Measurements from ENCODE around the gene PRPF39.

Gene PRPF39

DNA sequence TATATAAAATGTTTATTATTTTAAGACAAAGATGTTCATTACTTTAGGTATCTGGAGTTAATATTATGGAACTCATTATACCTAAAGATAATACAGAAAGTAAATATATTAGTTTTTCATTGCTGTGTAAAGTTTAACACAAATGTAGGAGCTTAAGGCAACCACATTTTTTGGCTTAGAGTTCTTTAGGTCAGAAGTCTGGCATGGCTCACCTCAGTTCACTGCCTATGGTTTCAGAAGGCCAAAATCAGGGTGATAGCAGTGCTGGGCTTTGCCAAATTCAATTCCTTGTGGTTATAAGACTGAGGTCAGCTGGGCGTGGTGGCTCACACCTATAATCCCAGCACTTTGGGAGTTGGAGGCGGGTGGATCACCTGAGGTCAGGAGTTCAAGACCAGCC, 35.5 kb upstream of the PRPF39 start:
- TF ChIP-seq, protein P1, sequence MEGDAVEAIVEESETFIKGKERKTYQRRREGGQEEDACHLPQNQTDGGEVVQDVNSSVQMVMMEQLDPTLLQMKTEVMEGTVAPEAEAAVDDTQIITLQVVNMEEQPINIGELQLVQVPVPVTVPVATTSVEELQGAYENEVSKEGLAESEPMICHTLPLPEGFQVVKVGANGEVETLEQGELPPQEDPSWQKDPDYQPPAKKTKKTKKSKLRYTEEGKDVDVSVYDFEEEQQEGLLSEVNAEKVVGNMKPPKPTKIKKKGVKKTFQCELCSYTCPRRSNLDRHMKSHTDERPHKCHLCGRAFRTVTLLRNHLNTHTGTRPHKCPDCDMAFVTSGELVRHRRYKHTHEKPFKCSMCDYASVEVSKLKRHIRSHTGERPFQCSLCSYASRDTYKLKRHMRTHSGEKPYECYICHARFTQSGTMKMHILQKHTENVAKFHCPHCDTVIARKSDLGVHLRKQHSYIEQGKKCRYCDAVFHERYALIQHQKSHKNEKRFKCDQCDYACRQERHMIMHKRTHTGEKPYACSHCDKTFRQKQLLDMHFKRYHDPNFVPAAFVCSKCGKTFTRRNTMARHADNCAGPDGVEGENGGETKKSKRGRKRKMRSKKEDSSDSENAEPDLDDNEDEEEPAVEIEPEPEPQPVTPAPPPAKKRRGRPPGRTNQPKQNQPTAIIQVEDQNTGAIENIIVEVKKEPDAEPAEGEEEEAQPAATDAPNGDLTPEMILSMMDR (conservative IDR thresholded peaks at IDR 0.05), result no peak

DNA sequence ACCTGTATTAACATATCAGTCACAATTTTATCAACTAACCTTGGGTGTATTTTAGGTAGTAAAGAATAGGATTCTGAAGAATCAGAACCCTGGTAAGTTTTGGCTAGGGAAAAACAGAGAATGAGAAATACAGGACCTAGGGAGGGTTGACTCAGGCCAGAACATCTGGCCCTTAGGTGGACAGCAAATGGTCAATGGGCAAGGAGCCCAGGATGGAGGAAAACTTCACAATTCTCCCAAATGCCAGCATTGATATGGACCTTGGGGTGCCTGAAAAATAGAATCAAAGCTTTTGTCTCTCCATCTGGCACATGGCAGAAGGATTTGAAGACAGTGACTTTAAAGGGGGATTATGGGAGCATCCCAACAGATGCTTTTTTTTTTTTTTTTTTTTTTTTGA, 32.7 kb upstream of the PRPF39 start:
- TF ChIP-seq, protein P1 (conservative IDR thresholded peaks at IDR 0.05), result no peak
- H3K27ac ChIP-seq, result no peak overlapping the region

More for the DNA sequence above, 35.5 kb upstream of the PRPF39 start:
- H3K27ac ChIP-seq, result no peak overlapping the region

DNA sequence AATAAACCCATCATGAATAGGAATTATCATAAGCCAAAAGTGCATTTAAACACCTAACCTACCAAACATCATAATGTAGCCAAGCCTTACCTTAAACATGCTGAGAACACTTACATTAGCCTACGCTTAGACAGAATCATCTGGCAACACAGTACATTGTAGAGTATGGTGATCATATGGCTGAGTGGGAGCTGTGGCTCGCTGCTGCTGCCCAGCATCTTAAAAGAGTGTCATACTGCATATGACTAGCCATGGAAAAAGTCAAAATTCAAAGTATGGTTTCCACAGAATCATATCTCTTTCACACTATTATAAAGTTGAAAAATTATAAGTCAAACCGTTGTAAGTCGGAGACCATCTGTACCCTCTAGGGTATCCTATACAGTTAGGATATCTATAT, 32.0 kb upstream of the PRPF39 start:
- TF ChIP-seq, protein P1 (conservative IDR thresholded peaks at IDR 0.05), result no peak

DNA sequence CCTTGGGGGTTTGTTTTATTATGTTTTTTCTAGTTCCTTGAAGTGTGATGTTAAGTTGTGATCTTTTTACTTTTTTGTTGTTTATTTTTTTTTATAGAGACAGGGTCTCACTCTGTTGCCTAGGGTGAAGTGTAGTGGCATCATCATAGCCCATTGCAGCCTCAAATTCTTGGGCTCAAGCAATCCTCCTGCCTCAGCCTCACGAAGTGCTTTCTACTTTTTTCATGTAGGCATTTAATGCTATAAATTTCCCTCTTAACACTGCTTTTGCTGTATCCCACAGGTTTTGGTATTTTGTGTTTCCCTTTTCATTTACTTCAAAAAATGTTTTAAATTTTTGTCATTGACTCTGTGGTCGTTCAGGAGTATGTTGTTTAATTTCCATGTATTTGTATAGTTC, 26.6 kb upstream of the PRPF39 start:
- TF ChIP-seq, protein P1 (conservative IDR thresholded peaks at IDR 0.05), result no peak
- H3K27ac ChIP-seq, result no peak overlapping the region

More for the DNA sequence above, 32.0 kb upstream of the PRPF39 start:
- H3K27ac ChIP-seq, result no peak overlapping the region

DNA sequence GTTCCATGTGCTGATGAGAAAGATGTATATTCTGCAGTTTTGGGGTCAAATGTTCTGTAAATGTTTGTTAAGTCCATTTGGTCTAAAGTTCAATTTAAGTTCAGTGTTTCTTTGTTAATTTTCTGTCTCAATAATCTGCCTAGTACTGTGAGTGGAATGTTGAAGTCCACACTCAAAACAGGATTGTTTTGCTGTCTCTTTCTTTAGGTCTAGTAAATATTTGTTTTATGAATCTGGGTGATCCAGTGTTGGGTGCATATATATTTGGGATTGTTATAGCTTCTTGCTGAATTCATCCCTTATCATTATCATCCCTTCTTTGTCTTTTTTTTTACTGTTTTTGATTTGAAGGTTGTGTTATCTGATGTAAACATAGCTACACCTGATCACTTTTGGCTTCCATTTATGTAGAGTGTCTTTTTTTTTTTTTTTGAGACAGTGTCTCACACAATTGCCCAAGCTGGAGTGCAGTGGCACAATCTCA, 26.0 kb upstream of the PRPF39 start:
- no peak overlapping the region for H3K27ac ChIP-seq
- TF ChIP-seq, protein P1 (conservative IDR thresholded peaks at IDR 0.05), result no peak

DNA sequence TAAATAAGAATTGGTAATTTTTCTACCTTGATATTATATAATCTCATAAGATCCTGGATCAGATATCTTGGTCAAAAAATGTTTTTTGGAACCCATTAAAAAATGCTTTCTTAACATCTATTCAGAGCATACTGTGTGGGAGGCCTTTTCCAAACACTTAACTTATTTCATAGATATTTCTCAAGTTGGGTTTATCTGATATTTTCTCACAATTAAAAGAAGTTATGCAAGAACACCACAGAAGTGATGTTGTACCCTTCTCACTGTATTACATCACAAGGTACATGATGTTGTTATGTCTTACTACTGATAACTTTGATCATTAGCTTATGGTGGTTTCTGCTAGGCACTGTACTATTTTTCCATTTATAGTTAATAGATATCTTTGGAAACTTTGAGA, 23.4 kb upstream of the PRPF39 start:
- H3K27ac ChIP-seq, result no peak overlapping the region
- TF ChIP-seq, protein P1 (conservative IDR thresholded peaks at IDR 0.05), result no peak

DNA sequence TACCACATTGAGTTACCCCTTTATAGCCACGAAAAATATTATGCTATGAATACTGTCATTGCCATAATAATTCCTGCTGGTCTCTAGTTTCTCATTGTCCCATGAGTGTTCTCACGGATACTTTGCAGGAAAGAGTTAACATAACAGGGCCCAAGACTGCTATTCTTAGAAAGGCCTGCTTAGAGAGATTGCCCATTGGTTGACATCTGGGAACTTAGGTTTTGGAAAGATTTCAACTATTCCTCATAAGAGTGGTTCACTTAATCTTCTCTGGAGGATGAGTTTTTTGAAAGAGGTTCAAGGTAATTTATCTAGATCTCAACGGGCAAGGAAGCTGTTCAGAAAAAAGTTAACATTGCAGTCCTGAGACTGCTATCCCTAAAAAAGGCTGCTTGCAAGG, 18.4 kb upstream of the PRPF39 start:
- no peak overlapping the region for H3K27ac ChIP-seq
- TF ChIP-seq, protein P1 (conservative IDR thresholded peaks at IDR 0.05), result no peak

Data from VCaP (cell line).